ENCODE results near the gene BMPER. TPM values are rescaled to one million over a fixed set of nuclear protein-coding genes. Genes with fewer than 3 reads are reported as not detected.

The BMPER gene
- total and polyA plus RNA-seq, 2 donors (not counting 1 experiment from before 2014, with no cell fraction given), result 12.2 to 15.9 TPM

DNA sequence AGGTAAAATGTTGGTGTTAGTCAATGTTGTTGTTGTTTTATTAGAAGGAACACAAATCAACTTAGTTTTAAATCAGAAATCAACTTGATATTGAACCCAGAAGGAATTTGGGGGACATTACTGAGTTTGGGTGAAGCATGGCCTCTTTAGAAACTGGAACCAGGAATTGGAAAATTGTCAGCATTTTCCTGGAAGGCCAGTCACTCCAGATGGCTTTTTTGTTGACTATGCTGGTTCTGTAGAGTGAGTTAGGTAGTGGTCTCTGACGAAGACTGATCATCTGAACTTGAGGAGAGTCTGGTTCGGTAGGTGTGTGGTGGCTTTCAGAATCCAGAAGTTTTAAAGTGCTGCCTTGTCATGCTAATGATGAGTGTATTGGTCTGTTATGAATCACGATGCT is 111.5 kb downstream of the BMPER start:
- Histone ChIP-seq H3K4me2 (ENCODE audit: extremely low read depth, insufficient read depth, low read length) (no peak overlapping the region), H3K4me3 (replicated peaks in 1 of 4; ENCODE audit: control extremely low read depth in 1 of 4, insufficient read depth in 1 of 4, low read depth in 3 of 4, low read length in 4 of 4) (no peak overlapping the region), H3K27me3 (ENCODE audit: control insufficient read depth, insufficient read depth, low read length) (no peaks in the 10 kb centered on the region), H3K9me3 (ENCODE audit: control insufficient read depth, insufficient read depth, low read depth, low read length) (no peaks in the 10 kb centered on the region), H3K79me2 (ENCODE audit: control insufficient read depth, insufficient read depth, low read length) (no peaks in the 10 kb centered on the region), H3K36me3 (ENCODE audit: control insufficient read depth, insufficient read depth, low read length) (no peaks in the 10 kb centered on the region), H3K27ac (ENCODE audit: insufficient read depth, low read length) (no peak overlapping the region), H3K9ac (ENCODE audit: insufficient read depth, low read length) (no peak overlapping the region), H2AFZ (ENCODE audit: low read length) (no peak overlapping the region), H4K20me1 (ENCODE audit: control insufficient read depth, extremely low read depth, insufficient read depth, low read length) (no peaks in the 10 kb centered on the region), H3K4me1 (ENCODE audit: control insufficient read depth, extremely low read depth, insufficient read depth, low read length) (no peaks in the 10 kb centered on the region)
- TF ChIP-seq, protein P1, sequence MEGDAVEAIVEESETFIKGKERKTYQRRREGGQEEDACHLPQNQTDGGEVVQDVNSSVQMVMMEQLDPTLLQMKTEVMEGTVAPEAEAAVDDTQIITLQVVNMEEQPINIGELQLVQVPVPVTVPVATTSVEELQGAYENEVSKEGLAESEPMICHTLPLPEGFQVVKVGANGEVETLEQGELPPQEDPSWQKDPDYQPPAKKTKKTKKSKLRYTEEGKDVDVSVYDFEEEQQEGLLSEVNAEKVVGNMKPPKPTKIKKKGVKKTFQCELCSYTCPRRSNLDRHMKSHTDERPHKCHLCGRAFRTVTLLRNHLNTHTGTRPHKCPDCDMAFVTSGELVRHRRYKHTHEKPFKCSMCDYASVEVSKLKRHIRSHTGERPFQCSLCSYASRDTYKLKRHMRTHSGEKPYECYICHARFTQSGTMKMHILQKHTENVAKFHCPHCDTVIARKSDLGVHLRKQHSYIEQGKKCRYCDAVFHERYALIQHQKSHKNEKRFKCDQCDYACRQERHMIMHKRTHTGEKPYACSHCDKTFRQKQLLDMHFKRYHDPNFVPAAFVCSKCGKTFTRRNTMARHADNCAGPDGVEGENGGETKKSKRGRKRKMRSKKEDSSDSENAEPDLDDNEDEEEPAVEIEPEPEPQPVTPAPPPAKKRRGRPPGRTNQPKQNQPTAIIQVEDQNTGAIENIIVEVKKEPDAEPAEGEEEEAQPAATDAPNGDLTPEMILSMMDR (conservative IDR thresholded peaks at IDR 0.05 in 1 of 2, IDR thresholded peaks at IDR 0.05 in 1 of 2; ENCODE audit: low read depth in 1 of 2, low read length in 2 of 2), result no peak
- no peak for TF ChIP-seq EZH2 (IDR thresholded peaks at IDR 0.05; ENCODE audit: low read length, missing control alignments)
- no peak for DNase-seq (ENCODE audit: low read depth in 2 of 2)

DNA sequence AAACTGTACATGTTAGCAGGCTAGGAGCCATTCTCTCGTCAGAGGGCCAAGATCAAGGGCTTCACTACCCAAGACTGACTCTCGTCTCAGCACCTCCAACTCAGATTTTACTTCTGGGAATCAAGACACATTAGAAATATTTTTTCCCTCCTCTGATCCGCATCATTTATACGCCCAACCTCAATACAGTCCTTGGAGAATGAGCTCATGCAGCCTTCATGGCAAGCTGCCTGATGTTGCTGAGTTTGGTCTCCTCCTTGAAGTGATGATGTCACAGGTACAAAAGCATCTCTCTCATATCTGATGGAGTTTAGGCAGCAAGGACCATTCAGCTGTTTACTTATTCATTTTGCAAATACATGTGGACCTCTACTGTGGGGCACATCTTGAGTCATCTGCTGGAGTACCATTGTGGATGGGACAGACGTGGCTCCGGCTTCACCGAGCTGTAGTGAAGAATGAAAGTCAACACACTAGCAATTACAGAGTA is 114.0 kb downstream of the BMPER start:
- no peak overlapping the region for H3K9ac ChIP-seq (ENCODE audit: insufficient read depth, low read length)
- no peaks in the 10 kb centered on the region for H3K4me1 ChIP-seq (ENCODE audit: control insufficient read depth, extremely low read depth, insufficient read depth, low read length)
- no peaks in the 10 kb centered on the region for H3K79me2 ChIP-seq (ENCODE audit: control insufficient read depth, insufficient read depth, low read length)
- TF ChIP-seq, protein P1 (conservative IDR thresholded peaks at IDR 0.05 in 1 of 2, IDR thresholded peaks at IDR 0.05 in 1 of 2; ENCODE audit: low read depth in 1 of 2, low read length in 2 of 2), result no peak
- TF ChIP-seq EZH2 (IDR thresholded peaks at IDR 0.05; ENCODE audit: low read length, missing control alignments), result no peak
- no peaks in the 10 kb centered on the region for H3K9me3 ChIP-seq (ENCODE audit: control insufficient read depth, insufficient read depth, low read depth, low read length)
- no peak for DNase-seq (ENCODE audit: low read depth in 2 of 2)
- no peak overlapping the region for H3K4me3 ChIP-seq (replicated peaks in 1 of 4; ENCODE audit: control extremely low read depth in 1 of 4, insufficient read depth in 1 of 4, low read depth in 3 of 4, low read length in 4 of 4)
- no peaks in the 10 kb centered on the region for H3K27me3 ChIP-seq (ENCODE audit: control insufficient read depth, insufficient read depth, low read length)
- no peak overlapping the region for H3K27ac ChIP-seq (ENCODE audit: insufficient read depth, low read length)
- H3K36me3 ChIP-seq (ENCODE audit: control insufficient read depth, insufficient read depth, low read length), result no peaks in the 10 kb centered on the region
- no peak overlapping the region for H3K4me2 ChIP-seq (ENCODE audit: extremely low read depth, insufficient read depth, low read length)
- H2AFZ ChIP-seq (ENCODE audit: low read length), result no peak overlapping the region
- no peaks in the 10 kb centered on the region for H4K20me1 ChIP-seq (ENCODE audit: control insufficient read depth, extremely low read depth, insufficient read depth, low read length)

DNA sequence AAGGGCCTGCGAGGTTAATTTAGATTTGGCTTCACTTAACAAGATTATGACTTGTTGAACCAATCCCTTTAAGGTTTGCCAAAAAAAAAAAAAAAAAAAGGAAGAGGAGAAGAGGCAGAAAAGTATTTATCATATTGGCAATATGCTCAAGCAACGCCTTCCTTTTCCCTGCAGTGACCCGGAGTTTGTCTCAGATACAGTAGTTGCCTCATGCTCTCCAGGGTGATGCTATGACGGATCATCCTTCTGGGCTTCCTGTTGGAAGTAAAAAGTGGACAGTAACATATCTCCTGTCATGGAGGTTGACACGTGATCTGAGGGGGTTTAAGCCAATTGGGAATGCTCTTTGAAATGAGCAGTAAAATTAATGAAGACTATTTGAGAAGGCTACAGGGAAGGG is 117.3 kb downstream of the BMPER start:
- no peaks in the 10 kb centered on the region for H3K4me1 ChIP-seq (ENCODE audit: control insufficient read depth, extremely low read depth, insufficient read depth, low read length)
- H3K27ac ChIP-seq (ENCODE audit: insufficient read depth, low read length), result no peak overlapping the region
- H2AFZ ChIP-seq (ENCODE audit: low read length), result no peak overlapping the region
- DNase-seq (ENCODE audit: low read depth in 2 of 2), result no peak
- no peaks in the 10 kb centered on the region for H4K20me1 ChIP-seq (ENCODE audit: control insufficient read depth, extremely low read depth, insufficient read depth, low read length)
- H3K36me3 ChIP-seq (ENCODE audit: control insufficient read depth, insufficient read depth, low read length), result no peaks in the 10 kb centered on the region
- H3K79me2 ChIP-seq (ENCODE audit: control insufficient read depth, insufficient read depth, low read length), result no peaks in the 10 kb centered on the region
- no peak overlapping the region for H3K4me3 ChIP-seq (replicated peaks in 1 of 4; ENCODE audit: control extremely low read depth in 1 of 4, insufficient read depth in 1 of 4, low read depth in 3 of 4, low read length in 4 of 4)
- H3K27me3 ChIP-seq (ENCODE audit: control insufficient read depth, insufficient read depth, low read length), result no peaks in the 10 kb centered on the region
- H3K4me2 ChIP-seq (ENCODE audit: extremely low read depth, insufficient read depth, low read length), result no peak overlapping the region
- H3K9me3 ChIP-seq (ENCODE audit: control insufficient read depth, insufficient read depth, low read depth, low read length), result no peaks in the 10 kb centered on the region
- H3K9ac ChIP-seq (ENCODE audit: insufficient read depth, low read length), result no peak overlapping the region
- TF ChIP-seq, protein P1 (conservative IDR thresholded peaks at IDR 0.05 in 1 of 2, IDR thresholded peaks at IDR 0.05 in 1 of 2; ENCODE audit: low read depth in 1 of 2, low read length in 2 of 2), result no peak
- TF ChIP-seq EZH2 (IDR thresholded peaks at IDR 0.05; ENCODE audit: low read length, missing control alignments), result no peak
